ENCODE data around the gene FUT2. TPM values are rescaled to one million over a fixed set of nuclear protein-coding genes. Genes with fewer than 3 reads are reported as not detected.
"Not testable (repeated sequence)": the region's sequence is repeated elsewhere in the genome, so short reads cannot be mapped to it uniquely, and the experiment has no call there.

Gene FUT2
- total RNA-seq, 4 donors from 2014 or later, result 0.24 to 0.28 TPM; not detected in 2

DNA sequence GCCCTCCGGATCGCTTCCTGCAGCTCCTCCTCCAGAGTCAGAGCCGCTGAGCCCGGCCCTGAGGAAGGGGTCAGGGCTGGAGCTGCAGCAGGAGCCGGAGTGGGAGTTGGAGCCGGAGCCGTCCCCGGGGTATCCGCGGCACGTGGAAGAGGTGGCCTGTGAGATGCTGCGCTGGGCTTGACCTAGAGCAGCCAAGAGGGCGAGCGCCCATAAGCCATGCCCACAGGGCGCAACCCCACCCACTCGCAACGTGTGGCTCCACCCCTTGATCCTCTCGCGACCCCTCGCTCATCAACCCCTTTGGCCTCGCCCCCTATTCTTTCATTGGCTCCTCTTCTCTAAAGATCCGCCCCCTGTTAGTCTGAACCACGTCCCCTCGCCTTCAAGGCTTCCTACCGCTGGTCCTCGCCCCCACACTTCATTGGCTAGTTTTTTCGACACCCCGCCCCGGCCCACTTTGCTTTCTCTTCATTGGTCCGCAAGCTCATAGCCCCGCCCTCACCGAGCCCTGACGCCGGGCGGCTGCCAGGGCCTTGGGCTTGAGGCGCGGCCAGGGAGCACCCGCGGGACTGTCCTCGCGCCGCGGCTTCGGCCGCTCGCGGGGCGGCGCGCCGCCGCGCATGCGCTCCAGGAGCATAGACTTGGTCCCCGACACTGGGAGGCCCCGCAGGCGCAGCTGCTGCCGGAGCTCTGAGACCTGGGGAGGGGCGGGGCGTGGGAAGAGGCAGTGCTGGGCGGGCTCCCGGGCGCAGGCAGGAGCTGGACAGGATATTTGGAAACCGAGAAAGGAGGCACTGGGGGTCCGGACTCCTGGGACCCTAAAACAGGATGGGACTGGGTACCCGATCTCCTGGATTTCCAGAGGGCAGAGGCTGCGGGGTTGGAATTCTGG is 18.3 kb downstream of the FUT2 start:
- TF ChIP-seq, protein P1, sequence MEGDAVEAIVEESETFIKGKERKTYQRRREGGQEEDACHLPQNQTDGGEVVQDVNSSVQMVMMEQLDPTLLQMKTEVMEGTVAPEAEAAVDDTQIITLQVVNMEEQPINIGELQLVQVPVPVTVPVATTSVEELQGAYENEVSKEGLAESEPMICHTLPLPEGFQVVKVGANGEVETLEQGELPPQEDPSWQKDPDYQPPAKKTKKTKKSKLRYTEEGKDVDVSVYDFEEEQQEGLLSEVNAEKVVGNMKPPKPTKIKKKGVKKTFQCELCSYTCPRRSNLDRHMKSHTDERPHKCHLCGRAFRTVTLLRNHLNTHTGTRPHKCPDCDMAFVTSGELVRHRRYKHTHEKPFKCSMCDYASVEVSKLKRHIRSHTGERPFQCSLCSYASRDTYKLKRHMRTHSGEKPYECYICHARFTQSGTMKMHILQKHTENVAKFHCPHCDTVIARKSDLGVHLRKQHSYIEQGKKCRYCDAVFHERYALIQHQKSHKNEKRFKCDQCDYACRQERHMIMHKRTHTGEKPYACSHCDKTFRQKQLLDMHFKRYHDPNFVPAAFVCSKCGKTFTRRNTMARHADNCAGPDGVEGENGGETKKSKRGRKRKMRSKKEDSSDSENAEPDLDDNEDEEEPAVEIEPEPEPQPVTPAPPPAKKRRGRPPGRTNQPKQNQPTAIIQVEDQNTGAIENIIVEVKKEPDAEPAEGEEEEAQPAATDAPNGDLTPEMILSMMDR (IDR thresholded peaks at IDR 0.05), result no peak
- ATAC-seq (ENCODE audit: low FRiP score), result peak; percentile 93

DNA sequence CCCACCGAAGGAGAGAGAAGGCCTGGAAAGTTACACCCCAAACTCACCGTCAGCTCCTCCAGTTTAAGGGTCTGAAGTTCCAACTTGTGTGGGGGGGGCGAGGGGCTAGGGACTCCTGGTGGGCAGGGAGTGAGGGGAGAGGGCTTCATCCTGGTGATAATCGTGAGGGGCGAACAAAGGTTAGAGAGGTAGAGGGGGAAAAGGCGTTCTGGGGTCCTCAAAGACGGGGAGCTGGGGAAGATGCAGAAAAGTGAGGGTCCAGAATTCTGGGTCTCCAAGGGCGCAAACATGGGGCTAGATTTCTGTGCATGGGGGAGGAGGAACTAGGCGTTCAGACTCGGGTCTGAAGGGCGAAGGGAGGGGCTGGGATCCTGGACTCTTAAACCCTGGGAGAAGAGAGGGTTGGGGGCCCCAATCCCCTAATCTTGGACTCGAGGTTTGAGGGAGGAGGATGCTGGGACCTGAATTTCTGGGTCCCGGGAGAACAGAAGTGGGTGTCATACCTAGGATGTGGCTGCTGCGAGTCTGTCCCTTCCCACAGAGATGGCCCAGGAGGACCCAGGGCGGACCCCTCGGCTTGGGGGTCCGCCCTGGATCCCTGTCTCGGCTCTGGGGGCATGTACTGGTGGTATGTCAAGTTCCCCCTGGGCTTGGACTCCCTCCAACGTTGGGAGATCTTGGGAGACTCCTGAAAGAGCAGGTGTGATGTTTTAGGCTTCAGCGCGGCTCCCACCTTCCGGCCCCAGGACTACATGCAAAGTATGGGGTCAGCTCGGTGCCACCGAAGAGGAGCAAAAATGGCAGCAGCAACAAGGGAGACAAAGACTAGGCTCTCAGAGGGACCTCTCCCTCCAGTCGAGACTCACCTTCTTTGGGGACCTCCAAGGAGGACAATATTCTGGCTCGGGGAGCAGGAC is 19.2 kb downstream of the FUT2 start:
- DNase-seq (ENCODE audit: low spot score), result no peak
- TF ChIP-seq, protein P1 (IDR thresholded peaks at IDR 0.05), result no peak
- no peak for ATAC-seq (ENCODE audit: low FRiP score)

More for the DNA sequence above, 18.3 kb downstream of the FUT2 start:
- DNase-seq (ENCODE audit: low spot score), result peak; percentile 94

DNA sequence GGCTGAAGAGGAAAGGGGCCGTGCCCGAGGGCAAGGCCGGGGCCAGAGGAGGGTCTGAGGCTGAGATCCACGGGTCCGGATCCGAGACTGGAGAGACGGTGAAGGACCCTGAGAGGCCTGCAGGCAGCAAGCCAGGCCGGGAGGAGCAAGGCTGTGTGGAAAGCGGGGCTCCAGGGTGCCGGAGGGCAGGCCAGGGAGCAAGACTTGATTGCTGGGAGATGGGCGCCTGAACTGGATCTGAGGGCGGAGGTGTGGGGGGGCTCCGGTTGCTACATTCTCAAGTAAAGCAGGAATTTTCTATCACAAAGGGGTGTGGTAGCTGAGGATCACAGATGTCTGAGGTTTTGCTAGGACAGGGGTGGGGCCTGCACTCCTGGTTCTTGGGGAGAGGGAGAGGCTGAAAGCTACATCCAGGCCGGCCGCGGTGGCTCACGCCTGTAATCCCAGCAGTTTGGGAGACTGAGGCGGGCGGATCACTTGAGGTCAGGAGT is 20.0 kb downstream of the FUT2 start:
- TF ChIP-seq, protein P1 (IDR thresholded peaks at IDR 0.05), result no peak
- DNase-seq (ENCODE audit: low spot score) (no peak), ATAC-seq (ENCODE audit: low FRiP score) (no peak)

DNA sequence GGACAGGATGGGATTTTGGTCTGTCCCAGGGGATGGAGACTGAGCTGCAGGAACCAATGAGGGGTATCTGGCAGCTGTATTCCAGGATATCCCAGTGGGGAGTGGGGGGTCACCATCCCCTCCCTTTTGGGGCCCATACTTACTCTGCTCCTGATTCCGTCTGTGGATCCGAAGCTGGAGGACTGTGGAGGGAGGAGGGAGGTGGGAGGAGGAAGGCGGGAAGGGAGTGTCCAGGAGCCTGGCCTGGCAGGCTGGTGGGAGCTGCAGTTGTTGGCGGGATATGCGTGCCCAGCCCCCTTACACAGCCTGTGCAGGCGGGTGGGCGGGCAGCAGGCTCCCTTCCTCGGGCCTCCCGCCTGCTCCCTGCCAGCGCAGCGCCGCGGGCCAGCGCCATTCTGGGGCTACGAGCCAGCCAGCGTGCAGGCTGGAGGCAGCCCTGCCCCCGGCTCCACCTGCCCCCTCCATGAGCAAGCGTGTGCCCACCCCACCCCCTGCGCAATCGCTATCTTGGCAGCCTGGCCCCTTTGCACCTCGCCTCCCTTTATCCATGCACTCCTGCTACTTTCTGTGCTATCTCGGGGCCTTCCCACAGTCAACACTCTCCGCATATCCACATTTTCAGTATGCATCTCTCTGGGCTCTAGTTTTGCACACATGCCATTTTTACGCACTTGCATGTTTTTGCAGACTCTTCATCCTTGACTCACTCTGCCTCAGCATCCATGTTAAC is 21.0 kb downstream of the FUT2 start:
- TF ChIP-seq, protein P1 (IDR thresholded peaks at IDR 0.05), result no peak
- DNase-seq (ENCODE audit: low spot score) (no peak), ATAC-seq (ENCODE audit: low FRiP score) (peak; percentile 16)

DNA sequence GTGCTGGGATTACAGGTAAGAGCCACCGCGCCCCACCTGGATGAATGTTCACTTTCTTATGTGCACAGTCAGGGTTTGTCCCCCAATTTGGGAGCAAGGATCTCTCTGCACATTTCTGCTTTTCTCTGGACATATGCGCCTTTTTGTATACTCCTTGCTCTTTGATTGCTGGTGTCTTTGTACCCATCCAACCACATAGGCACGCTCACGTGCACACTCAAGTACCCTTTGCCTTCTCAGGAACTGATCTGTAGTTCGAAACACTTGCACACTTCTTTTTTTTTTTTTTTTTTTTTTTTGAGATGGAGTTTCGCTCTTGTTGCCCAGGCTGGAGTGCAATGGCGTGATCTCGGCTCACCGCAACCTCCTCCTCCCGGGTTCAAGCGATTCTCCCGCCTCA is 22.3 kb downstream of the FUT2 start:
- DNase-seq (ENCODE audit: low spot score); ATAC-seq (ENCODE audit: low FRiP score): not testable (repeated sequence)

DNA sequence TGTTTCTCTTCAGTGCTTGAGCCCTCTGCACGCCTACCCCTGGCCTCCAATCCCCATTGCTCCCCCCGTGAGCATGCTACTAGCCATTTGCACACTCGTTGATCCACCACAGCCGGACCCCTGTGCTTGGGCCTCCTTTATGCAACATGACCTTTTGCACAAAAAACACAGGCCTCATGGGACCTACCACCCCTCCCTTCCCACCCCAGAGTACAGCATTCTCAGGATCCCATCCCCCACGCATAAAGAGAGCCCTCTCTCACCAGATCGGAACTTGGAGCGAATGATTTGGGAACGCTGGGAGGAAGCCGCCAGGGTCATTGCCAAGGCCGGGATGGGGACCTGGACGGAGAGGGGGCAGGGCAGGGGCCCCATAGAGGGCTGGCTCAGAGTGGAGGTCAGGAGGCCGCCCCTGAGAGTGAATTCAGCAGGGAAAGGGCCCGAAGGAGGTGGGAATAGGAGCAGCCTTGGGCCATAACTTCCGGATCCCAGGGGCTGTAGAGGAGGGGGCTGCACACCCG is 23.0 kb downstream of the FUT2 start:
- DNase-seq (ENCODE audit: low spot score) (no peak), ATAC-seq (ENCODE audit: low FRiP score) (no peak)
- TF ChIP-seq, protein P1 (IDR thresholded peaks at IDR 0.05), result no peak
